Neuronal stem cell (in vitro differentiated cells): Measurements from ENCODE around the gene PRPH2.
"Not testable (repeated sequence)": the region's sequence is repeated elsewhere in the genome, so short reads cannot be mapped to it uniquely, and the experiment has no call there.

Source experiments
- DNase-seq: peaks from one replicate; pipeline ENCODE4 v3.0.0-alpha.2; 2013; ENCODE audit warnings: low spot score
- H2AFZ ChIP-seq: one replicate; pipeline ENCODE4 v1.6.1; 2013; ENCODE audit warnings: mild to moderate bottlenecking, low read length, inconsistent platforms
- H2AK5ac ChIP-seq: 2 replicates; pipeline ENCODE4 v1.6.1; 2013; ENCODE audit warnings: low read depth, mild to moderate bottlenecking, inconsistent platforms, low read length, moderate library complexity, mixed read lengths
- H2BK120ac ChIP-seq: 2 replicates; pipeline ENCODE4 v1.6.1; 2013; ENCODE audit warnings: low read depth, mild to moderate bottlenecking, inconsistent platforms, low read length, moderate library complexity, mixed read lengths
- H2BK12ac ChIP-seq: one replicate; pipeline ENCODE4 v1.6.1; 2013; ENCODE audit warnings: low read length, inconsistent platforms
- H2BK15ac ChIP-seq: 2 replicates; pipeline ENCODE4 v1.6.1; 2013; ENCODE audit warnings: mild to moderate bottlenecking, low read length, inconsistent platforms, mixed read lengths
- H2BK5ac ChIP-seq: one replicate; pipeline ENCODE4 v1.6.1; 2013; ENCODE audit warnings: inconsistent platforms, mild to moderate bottlenecking, low read length, moderate library complexity
- H3K14ac ChIP-seq: one replicate; pipeline ENCODE4 v1.6.1; 2013; ENCODE audit warnings: low read length, inconsistent platforms
- H3K18ac ChIP-seq: 2 replicates; pipeline ENCODE4 v1.6.1; 2013; ENCODE audit warnings: low read length, inconsistent platforms
- H3K23ac ChIP-seq: 2 replicates; pipeline ENCODE4 v1.6.1; 2013; ENCODE audit warnings: low read depth, mild to moderate bottlenecking, mixed read lengths, low read length, inconsistent platforms; ENCODE audit not compliant: poor library complexity
- H3K27ac ChIP-seq: replicated peaks from 3 replicates; pipeline ENCODE4 v1.5.1; 2013; ENCODE audit warnings: low read length, inconsistent platforms
- H3K27me3 ChIP-seq, 3 experiments: 2 replicates each; pipeline ENCODE4 v1.6.1; 2013; ENCODE audit warnings: low read length in 3 of 3, mild to moderate bottlenecking in 2 of 3, inconsistent platforms in 1 of 3, low read depth in 1 of 3, mixed read lengths in 1 of 3, moderate library complexity in 1 of 3; ENCODE audit not compliant: control insufficient read depth in 3 of 3, insufficient read depth in 3 of 3
- H3K36me3 ChIP-seq, 2 donors: replicated peaks in 1 of 2; 2 replicates each; pipeline ENCODE4 v1.6.1; 2013; ENCODE audit warnings: low read length in 2 of 2; ENCODE audit not compliant: control insufficient read depth in 2 of 2, insufficient read depth in 2 of 2
- H3K4ac ChIP-seq: 2 replicates; pipeline ENCODE4 v1.6.1; 2013; ENCODE audit warnings: inconsistent platforms, mild to moderate bottlenecking, low read length, moderate library complexity
- H3K4me1 ChIP-seq, 2 donors: 1 replicate in 1 of 2; 2 replicates in 1 of 2; pipeline ENCODE4 v1.6.1; 2013; ENCODE audit warnings: low read length in 2 of 2, low read depth in 1 of 2; ENCODE audit not compliant: control insufficient read depth in 2 of 2, insufficient read depth in 1 of 2
- H3K4me2 ChIP-seq: one replicate; pipeline ENCODE4 v1.6.1; 2013; ENCODE audit warnings: mild to moderate bottlenecking, low read length, inconsistent platforms; ENCODE audit not compliant: insufficient read depth, poor library complexity, severe bottlenecking
- H3K4me3 ChIP-seq, 2 donors: 2 replicates each; pipeline ENCODE4 v1.5.1; 2013; ENCODE audit warnings: low read length in 2 of 2, mild to moderate bottlenecking in 2 of 2, inconsistent platforms in 1 of 2, moderate library complexity in 1 of 2
- H3K79me1 ChIP-seq: one replicate; pipeline ENCODE4 v1.6.1; 2013; ENCODE audit warnings: low read depth, mild to moderate bottlenecking, inconsistent platforms, low read length, moderate library complexity
- H3K9ac ChIP-seq: one replicate; pipeline ENCODE4 v1.6.1; 2013; ENCODE audit warnings: mild to moderate bottlenecking, low read depth, low read length, inconsistent platforms; ENCODE audit not compliant: poor library complexity
- H3K9me3 ChIP-seq, 2 donors: replicated peaks in 1 of 2; 2 replicates each; pipeline versions ENCODE3 to v1.6.1; 2013; ENCODE audit warnings: low read length in 2 of 2, mild to moderate bottlenecking in 2 of 2, inconsistent platforms in 1 of 2, low read depth in 1 of 2, mixed read lengths in 1 of 2, moderate library complexity in 1 of 2; ENCODE audit not compliant: control insufficient read depth in 2 of 2, insufficient read depth in 1 of 2
- H4K8ac ChIP-seq: one replicate; pipeline ENCODE4 v1.6.1; 2013; ENCODE audit warnings: low read depth, mild to moderate bottlenecking, inconsistent platforms, low read length, moderate library complexity
- H4K91ac ChIP-seq: one replicate; pipeline ENCODE4 v1.6.1; 2013; ENCODE audit warnings: low read length, low read depth, mild to moderate bottlenecking, inconsistent platforms; ENCODE audit not compliant: poor library complexity
- WGBS, 2 donors: extraction: QIAGEN DNeasy Blood & Tissue Kit; methylation state at CpG; one replicate each; pipeline ENCODE4 v1.1.7; 2013; ENCODE audit warnings: missing lambda C conversion rate in 2 of 2, mixed read lengths in 1 of 2; ENCODE audit not compliant: insufficient read length in 2 of 2, insufficient replicate concordance in 1 of 2; ENCODE audit errors: extremely low coverage in 2 of 2; 5-methylcytosine and 5-hydroxymethylcytosine counted together

PRPH2 gene

GRCh38 chr6:42679358-42679757 lies 43.0 kb downstream of the PRPH2 start:
- H3K9ac ChIP-seq = no peak overlapping the region
- H3K4me3 ChIP-seq = no peak overlapping the region
- no peaks in the 10 kb centered on the region for H3K27me3 ChIP-seq
- no peaks in the 10 kb centered on the region for H3K79me1 ChIP-seq
- no peak overlapping the region for H2AK5ac ChIP-seq
- no peak overlapping the region for H2BK12ac ChIP-seq
- H2BK120ac ChIP-seq = no peak overlapping the region
- no peak overlapping the region for H4K8ac ChIP-seq
- H3K4me2 ChIP-seq = no peak overlapping the region
- no peak for DNase-seq
- no peak overlapping the region for H3K4ac ChIP-seq
- H2BK5ac ChIP-seq = no peak overlapping the region
- H3K23ac ChIP-seq = no peak overlapping the region
- H2AFZ ChIP-seq = no peak overlapping the region
- WGBS, 2 donors = no CpG with 5 or more reads among the region's 5 CpGs
- no peak overlapping the region for H3K27ac ChIP-seq
- peaks cover 12 to 94% of the 10 kb centered on the region in 2 donors for H3K36me3 ChIP-seq
- H4K91ac ChIP-seq = no peak overlapping the region
- H3K9me3 ChIP-seq = no peaks in the 10 kb centered on the region
- no peak overlapping the region for H3K18ac ChIP-seq
- H3K4me1 ChIP-seq = no peaks in the 10 kb centered on the region
- no peak overlapping the region for H2BK15ac ChIP-seq
- H3K14ac ChIP-seq = no peak overlapping the region

- H2BK12ac ChIP-seq = no peak overlapping the region
- no peaks in the 10 kb centered on the region for H3K79me1 ChIP-seq
- H2AFZ ChIP-seq = no peak overlapping the region
- no peak overlapping the region for H4K8ac ChIP-seq
- H2BK120ac ChIP-seq = no peak overlapping the region
- no peak overlapping the region for H3K27ac ChIP-seq
- no peak overlapping the region for H3K9ac ChIP-seq
- H3K18ac ChIP-seq = no peak overlapping the region
- no CpG with 5 or more reads among the region's 3 CpGs for WGBS, 2 donors
- H2BK5ac ChIP-seq = no peak overlapping the region
- no peak overlapping the region for H3K23ac ChIP-seq
- no peaks in the 10 kb centered on the region for H3K27me3 ChIP-seq
- DNase-seq = no peak
- no peak overlapping the region for H2BK15ac ChIP-seq
- no peak overlapping the region for H4K91ac ChIP-seq
- no peaks in the 10 kb centered on the region for H3K4me1 ChIP-seq
- peaks cover 17 to 95% of the 10 kb centered on the region in 2 donors for H3K36me3 ChIP-seq
- H3K4me2 ChIP-seq = no peak overlapping the region
- no peak overlapping the region for H3K4me3 ChIP-seq
- H2AK5ac ChIP-seq = no peak overlapping the region
- no peak overlapping the region for H3K14ac ChIP-seq
- H3K4ac ChIP-seq = no peak overlapping the region
- no peaks in the 10 kb centered on the region for H3K9me3 ChIP-seq
Observed at GRCh38 chr6:42674780-42675179, 47.6 kb downstream of the PRPH2 start.

GRCh38 chr6:42674368-42674767 lies 48.0 kb downstream of the PRPH2 start:
- H3K36me3 ChIP-seq = peaks cover 17 to 95% of the 10 kb centered on the region in 2 donors
- no CpG with 5 or more reads among the region's 6 CpGs for WGBS, 2 donors

GRCh38 chr6:42664718-42665117 lies 57.7 kb downstream of the PRPH2 start:
- no peak overlapping the region for H2AK5ac ChIP-seq
- H2BK5ac ChIP-seq = no peak overlapping the region
- no peaks in the 10 kb centered on the region for H3K4me1 ChIP-seq
- H2AFZ ChIP-seq = no peak overlapping the region
- no peak overlapping the region for H2BK120ac ChIP-seq
- no peak for DNase-seq
- H2BK12ac ChIP-seq = no peak overlapping the region
- H3K4me2 ChIP-seq = no peak overlapping the region
- H4K91ac ChIP-seq = no peak overlapping the region
- no CpG with 5 or more reads among the region's 2 CpGs for WGBS, 2 donors
- H4K8ac ChIP-seq = no peak overlapping the region
- no peaks in the 10 kb centered on the region for H3K9me3 ChIP-seq
- no peak overlapping the region for H3K9ac ChIP-seq
- no peak overlapping the region for H3K4me3 ChIP-seq
- no peak overlapping the region for H3K18ac ChIP-seq
- no peak overlapping the region for H3K23ac ChIP-seq
- H3K27ac ChIP-seq = no peak overlapping the region
- no peak overlapping the region for H3K4ac ChIP-seq
- H3K36me3 ChIP-seq = peaks cover 8 to 84% of the 10 kb centered on the region in 2 donors
- no peak overlapping the region for H2BK15ac ChIP-seq
- H3K14ac ChIP-seq = no peak overlapping the region
- H3K27me3 ChIP-seq = no peaks in the 10 kb centered on the region
- H3K79me1 ChIP-seq = no peaks in the 10 kb centered on the region

More at GRCh38 chr6:42674368-42674767, 48.0 kb downstream of the PRPH2 start:
- H2AK5ac ChIP-seq, H2BK5ac ChIP-seq, H3K27ac ChIP-seq, H3K4me1 ChIP-seq, H3K4me2 ChIP-seq, H2BK12ac ChIP-seq, H4K91ac ChIP-seq, H3K9me3 ChIP-seq, H3K27me3 ChIP-seq, H2AFZ ChIP-seq, H3K4ac ChIP-seq, H3K9ac ChIP-seq, DNase-seq, H3K14ac ChIP-seq, H2BK15ac ChIP-seq, H2BK120ac ChIP-seq, H3K23ac ChIP-seq, H3K4me3 ChIP-seq, H4K8ac ChIP-seq, H3K18ac ChIP-seq, H3K79me1 ChIP-seq: not testable (repeated sequence)
